Naive thymus-derived CD4-positive, alpha-beta T cell (primary cell): Measurements from ENCODE around the gene ITPR1. TPM values are rescaled to one million over a fixed set of nuclear protein-coding genes. Genes with fewer than 3 reads are reported as not detected.
A peak's percentile ranks its signal among the peaks of the same experiment; 100 is the strongest.

Experiments
- ATAC-seq: fragments of 150-1000 bp; cut with Tn5 transposase; 2 replicates; pipeline ENCODE4 v1.10.0; 2021; ENCODE audit warnings: mild to moderate bottlenecking, moderate library complexity
- CTCF ChIA-PET: fragments of 350-600 bp; sonication (Branson Sonifier 250); formaldehyde crosslinking; loops from one replicate; lab custom pipeline; 2021; ENCODE audit warnings: antibody characterized with exemption; lab: Charles Lee
- POLR2A ChIA-PET: fragments of 350-600 bp; sonication (Branson Sonifier 250); formaldehyde crosslinking; loops from one replicate; lab custom pipeline; 2021; ENCODE audit warnings: antibody characterized with exemption, inconsistent platforms; lab: Charles Lee
- DNase-seq, 9 donors: peaks; one replicate each; pipeline versions ENCODE4 v3.0.0 to v3.0.0-alpha.2; 2020 to 2022; ENCODE audit warnings: mixed read lengths in 1 of 9
- H3K27ac ChIP-seq: one replicate; pipeline ENCODE4 v1.7.0; 2013; ENCODE audit warnings: mild to moderate bottlenecking, low read depth, low read length, moderate library complexity
- H3K27me3 ChIP-seq, 2 donors: one replicate each; pipeline ENCODE4 v1.7.0; 2013; ENCODE audit warnings: low read length in 2 of 2, mild to moderate bottlenecking in 2 of 2, moderate library complexity in 2 of 2; ENCODE audit not compliant: control insufficient read depth in 2 of 2, insufficient read depth in 2 of 2
- H3K36me3 ChIP-seq, 3 experiments: 1 replicate in 2 of 3; 2 replicates in 1 of 3; pipeline ENCODE4 v1.7.0; 2013; ENCODE audit warnings: low read length in 3 of 3, mild to moderate bottlenecking in 3 of 3, moderate library complexity in 1 of 3; ENCODE audit not compliant: insufficient read depth in 3 of 3, control insufficient read depth in 2 of 3
- H3K4me1 ChIP-seq, 2 donors: one replicate each; pipeline ENCODE4 v1.7.0; 2013; ENCODE audit warnings: low read length in 2 of 2, mild to moderate bottlenecking in 2 of 2, moderate library complexity in 1 of 2; ENCODE audit not compliant: control insufficient read depth in 2 of 2, insufficient read depth in 2 of 2
- H3K4me3 ChIP-seq: 2 replicates; pipeline ENCODE4 v1.7.0; 2013; ENCODE audit warnings: mild to moderate bottlenecking, low read length
- H3K9me3 ChIP-seq, 3 experiments: 1 replicate in 2 of 3; 2 replicates in 1 of 3; pipeline ENCODE4 v1.7.0; 2013; ENCODE audit warnings: low read length in 3 of 3; ENCODE audit not compliant: control insufficient read depth in 2 of 3
- H3K27ac Mint-ChIP-seq, 9 donors: one replicate each; pipeline ENCODE4 v1.8.0; 2020 to 2022; ENCODE audit warnings: mixed read lengths in 9 of 9, mild to moderate bottlenecking in 8 of 9, moderate library complexity in 5 of 9, inconsistent platforms in 2 of 9
- H3K27me3 Mint-ChIP-seq, 5 donors: one replicate each; pipeline ENCODE4 v1.8.0; 2021 to 2022; ENCODE audit warnings: mixed read lengths in 5 of 5, mild to moderate bottlenecking in 1 of 5
- H3K36me3 Mint-ChIP-seq, 5 donors: one replicate each; pipeline ENCODE4 v1.8.0; 2020 to 2022; ENCODE audit warnings: mixed read lengths in 5 of 5, mild to moderate bottlenecking in 3 of 5, inconsistent platforms in 1 of 5
- H3K4me1 Mint-ChIP-seq, 7 donors: one replicate each; pipeline ENCODE4 v1.8.0; 2020 to 2022; ENCODE audit warnings: mixed read lengths in 7 of 7, mild to moderate bottlenecking in 3 of 7, inconsistent platforms in 1 of 7
- H3K4me3 Mint-ChIP-seq, 10 donors: one replicate each; pipeline ENCODE4 v1.8.0; 2020 to 2022; ENCODE audit warnings: mild to moderate bottlenecking in 10 of 10, mixed read lengths in 10 of 10, moderate library complexity in 6 of 10, inconsistent platforms in 2 of 10
- H3K9me3 Mint-ChIP-seq, 11 donors: one replicate each; pipeline ENCODE4 v1.8.0; 2020 to 2022; ENCODE audit warnings: mixed read lengths in 11 of 11, mild to moderate bottlenecking in 4 of 11, inconsistent platforms in 1 of 11, moderate library complexity in 1 of 11
- intact Hi-C, 2 donors: fragments of 100-400 bp; cut with micrococcal nuclease; formaldehyde crosslinking; loops; one replicate each; pipeline ENCODE4 v1.15.1; 2023
- polyA plus RNA-seq, 2 donors: library from polyadenylated mRNA; unstranded; fragments of 300-500 nt; fragmentation: Illumina TruSeq; gene quantifications; one replicate each; pipeline ENCODE4 v1.2.3, GENCODE V29; 2021
- total RNA-seq, 6 experiments: library from RNA in 5 of 6; stranded (reverse) in 5 of 6; gene quantifications; 1 replicate in 5 of 6; 2 replicates in 1 of 6; pipeline ENCODE4 v1.2.3 and lab custom pipeline; 2021 to 2026

ITPR1 gene
- total and polyA plus RNA-seq, 7 experiments from 2014 or later, result 15.1 to 118 (median 83.8) TPM

GRCh38 chr3:4823385-4823784, 330.2 kb downstream of the ITPR1 start:
- peaks cover 0 to 8% (median 0%) of the 10 kb centered on the region in 3 experiments for H3K36me3 ChIP-seq
- Mint-ChIP-seq H3K4me3 (peak overlapping the region in 3 of 10 donors; percentile 31 to 93 (median 90)), H3K27me3 (no peaks in the 10 kb centered on the region), H3K9me3 (peaks cover 0 to 4% (median 0%) of the 10 kb centered on the region in 11 donors), H3K4me1 (peaks cover 57 to 93% (median 88%) of the 10 kb centered on the region in 7 donors), H3K36me3 (peaks cover 0 to 86% (median 8%) of the 10 kb centered on the region in 5 donors), H3K27ac (peak overlapping the region; percentile 3 to 98 (median 88))
- H3K27ac ChIP-seq, result peak overlapping the region; percentile 63
- ChIA-PET POLR2A (no interaction called here), CTCF (interaction anchor here (3.7 kb wide), 1 partner anchor 156 kb away, joined by 18 read pairs; the partner anchor contains the start of gene BHLHE40)
- ATAC-seq, result no peak
- H3K9me3 ChIP-seq, result no peaks in the 10 kb centered on the region
- no peak overlapping the region for H3K4me3 ChIP-seq
- no peak for DNase-seq
- intact Hi-C loops, result loop anchor here (2.0 to 5.0 kb wide), 3 partner anchors 86 to 234 kb away; no protein-coding TSS in a partner anchor
- H3K4me1 ChIP-seq, result peaks cover 44 to 72% of the 10 kb centered on the region in 2 donors
- H3K27me3 ChIP-seq, result no peaks in the 10 kb centered on the region

- POLR2A ChIA-PET, result interaction anchor here (1.0 kb wide), 1 partner anchor 46 kb away, joined by 4 read pairs; no protein-coding TSS in a partner anchor
- Mint-ChIP-seq H3K27me3 (no peaks in the 10 kb centered on the region), H3K4me3 (peak overlapping the region; percentile 6 to 93 (median 84)), H3K4me1 (peaks cover 65 to 99% (median 96%) of the 10 kb centered on the region in 7 donors), H3K27ac (peak overlapping the region in 8 of 9 donors; percentile 87 to 99 (median 94)), H3K36me3 (peaks cover 0 to 81% (median 4%) of the 10 kb centered on the region in 5 donors), H3K9me3 (peaks cover 0 to 2% (median 0%) of the 10 kb centered on the region in 11 donors)
- intact Hi-C loops, result loop anchor here (2.0 to 5.0 kb wide), 3 partner anchors 87 to 233 kb away; no protein-coding TSS in a partner anchor
- Histone ChIP-seq H3K9me3 (no peaks in the 10 kb centered on the region), H3K4me3 (no peak overlapping the region), H3K27me3 (no peaks in the 10 kb centered on the region), H3K36me3 (no peaks in the 10 kb centered on the region), H3K4me1 (peaks cover 53 to 80% of the 10 kb centered on the region in 2 donors), H3K27ac (no peak overlapping the region)
- CTCF ChIA-PET, result interaction anchor here (1.2 to 1.3 kb wide), 2 partner anchors 11 to 233 kb away, joined by 3 to 7 read pairs; no protein-coding TSS in a partner anchor
- ATAC-seq (no peak), DNase-seq (no peak)
Observed at GRCh38 chr3:4823986-4824925, 331.1 kb downstream of the ITPR1 start.

- Mint-ChIP-seq H3K4me3 (peak overlapping the region; percentile 10 to 93 (median 84)), H3K4me1 (peaks cover 69 to 99% (median 96%) of the 10 kb centered on the region in 7 donors), H3K9me3 (peaks cover 0 to 2% (median 0%) of the 10 kb centered on the region in 11 donors), H3K36me3 (peaks cover 0 to 80% (median 0%) of the 10 kb centered on the region in 5 donors), H3K27me3 (no peaks in the 10 kb centered on the region), H3K27ac (peak overlapping the region; percentile 85 to 99 (median 94))
- Histone ChIP-seq H3K27ac (peak overlapping the region; percentile 59), H3K27me3 (no peaks in the 10 kb centered on the region), H3K9me3 (no peaks in the 10 kb centered on the region), H3K4me1 (peaks cover 55 to 83% of the 10 kb centered on the region in 2 donors), H3K4me3 (no peak overlapping the region), H3K36me3 (no peaks in the 10 kb centered on the region)
- ATAC-seq (no peak), DNase-seq (no peak)
- POLR2A ChIA-PET, result interaction anchor here (1.0 kb wide), 1 partner anchor 45 kb away, joined by 4 read pairs; no protein-coding TSS in a partner anchor
- intact Hi-C loops, result loop anchor here in 1 of 2 donors (5.0 kb wide), 2 partner anchors 88 to 232 kb away; no protein-coding TSS in a partner anchor
- CTCF ChIA-PET, result interaction anchor here (1.2 to 1.3 kb wide), 2 partner anchors 11 to 233 kb away, joined by 3 to 7 read pairs; no protein-coding TSS in a partner anchor
Observed at GRCh38 chr3:4824926-4825325, 331.8 kb downstream of the ITPR1 start.

- Histone ChIP-seq H3K27me3 (no peaks in the 10 kb centered on the region), H3K27ac (peak overlapping the region; percentile 59), H3K36me3 (no peaks in the 10 kb centered on the region), H3K4me1 (peaks cover 62 to 90% of the 10 kb centered on the region in 2 donors), H3K9me3 (no peaks in the 10 kb centered on the region), H3K4me3 (peak overlapping the region; percentile 46)
- POLR2A ChIA-PET, result interaction anchor here (1.0 kb wide), 2 partner anchors 9 to 44 kb away, joined by 3 to 4 read pairs; no protein-coding TSS in a partner anchor
- peaks cover 0 to 77% (median 1%) of the 10 kb centered on the region in 5 donors for H3K36me3 Mint-ChIP-seq
- peaks cover 0 to 2% (median 0%) of the 10 kb centered on the region in 11 donors for H3K9me3 Mint-ChIP-seq
- ATAC-seq (peak; percentile 29), DNase-seq (peak in 1 of 9 donors; percentile 25)
- H3K27ac Mint-ChIP-seq, result peak overlapping the region; percentile 85 to 99 (median 94)
- no peaks in the 10 kb centered on the region for H3K27me3 Mint-ChIP-seq
- intact Hi-C loops, result no loop called here
- H3K4me1 Mint-ChIP-seq, result peaks cover 73 to 97% (median 94%) of the 10 kb centered on the region in 7 donors
- CTCF ChIA-PET, result interaction anchor here (1.1 to 1.7 kb wide), 5 partner anchors 10 to 232 kb away, joined by 3 to 7 read pairs (median 5); partner anchors contain the start of gene BHLHE40
- peak overlapping the region; percentile 74 to 93 (median 86) for H3K4me3 Mint-ChIP-seq
Observed at GRCh38 chr3:4825436-4826236, 332.5 kb downstream of the ITPR1 start.

GRCh38 chr3:4826237-4827100, 333.3 kb downstream of the ITPR1 start:
- ChIA-PET POLR2A (interaction anchor here (1.0 kb wide), 1 partner anchor 8 kb away, joined by 3 read pairs; no protein-coding TSS in a partner anchor), CTCF (interaction anchor here (1.1 to 1.7 kb wide), 3 partner anchors 12 to 153 kb away, joined by 3 to 6 read pairs (median 5); partner anchors contain the start of gene BHLHE40)
- Mint-ChIP-seq H3K9me3 (peaks cover 0 to 4% (median 0%) of the 10 kb centered on the region in 11 donors), H3K27me3 (peaks cover 0 to 3% (median 0%) of the 10 kb centered on the region in 5 donors), H3K4me1 (peaks cover 79 to 98% (median 95%) of the 10 kb centered on the region in 7 donors), H3K27ac (peak overlapping the region; percentile 85 to 99 (median 94)), H3K4me3 (peak overlapping the region; percentile 74 to 93 (median 86)), H3K36me3 (peaks cover 0 to 75% (median 7%) of the 10 kb centered on the region in 5 donors)
- no peak for DNase-seq
- peak overlapping the region; percentile 59 for H3K27ac ChIP-seq
- no peak for ATAC-seq
- peaks cover 63 to 88% of the 10 kb centered on the region in 2 donors for H3K4me1 ChIP-seq
- no peaks in the 10 kb centered on the region for H3K9me3 ChIP-seq
- H3K36me3 ChIP-seq, result no peaks in the 10 kb centered on the region
- intact Hi-C loops, result no loop called here
- H3K4me3 ChIP-seq, result peak overlapping the region; percentile 46
- H3K27me3 ChIP-seq, result no peaks in the 10 kb centered on the region
